Endothelial cell of hepatic sinusoid (primary cell): ENCODE measurements around the gene RBP2.

Source experiments
- in situ Hi-C: cut with HindIII; loops from 2 replicates; pipeline ENCODE4 v1.10.0; 2017; ENCODE audit warnings: low sequenced_read_pairs

RBP2 gene

DNA sequence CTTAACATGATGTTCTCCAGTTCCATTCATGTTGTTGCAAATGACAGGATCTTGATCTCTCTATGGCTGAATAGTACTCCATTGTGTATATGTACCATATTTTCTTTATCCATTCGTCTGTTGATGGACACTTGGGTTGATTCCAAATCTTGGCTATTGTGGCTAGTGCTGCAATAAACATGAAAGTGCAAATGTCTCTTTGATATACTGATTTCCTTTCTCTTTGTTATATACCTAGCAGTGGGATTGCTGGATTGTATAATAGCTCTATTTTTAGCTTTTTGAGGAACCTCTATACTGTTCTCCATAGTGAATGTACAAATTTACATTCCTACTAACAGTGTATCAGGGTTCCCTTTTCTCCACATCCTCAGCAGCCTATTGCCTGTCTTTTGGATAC lies 5.9 kb upstream of the RBP2 start:
- in situ Hi-C loops, result loop anchor here (5.0 kb wide), 1 partner anchor 50 kb away; no protein-coding TSS in a partner anchor

DNA sequence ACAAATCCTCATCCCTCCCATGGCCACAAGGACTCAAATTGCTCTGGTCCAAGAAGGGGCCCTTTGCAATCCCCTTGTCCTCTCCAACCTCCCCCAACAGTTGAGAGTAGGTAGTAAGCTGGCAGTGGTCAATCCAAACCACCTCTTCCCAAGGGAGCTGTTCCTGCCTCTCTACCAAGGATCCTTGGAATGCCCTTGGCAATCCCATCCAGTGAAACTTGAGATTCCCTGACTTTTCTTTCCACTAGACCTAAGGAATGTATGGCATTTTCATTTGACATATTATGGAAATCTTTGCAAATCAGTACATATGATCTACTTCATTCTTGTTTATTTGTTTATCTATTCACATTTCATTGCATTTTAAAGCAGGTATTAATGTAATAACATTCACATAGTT lies 4.8 kb upstream of the RBP2 start:
- in situ Hi-C loops, result loop anchor here (5.0 kb wide), 1 partner anchor 51 kb away; no protein-coding TSS in a partner anchor

DNA sequence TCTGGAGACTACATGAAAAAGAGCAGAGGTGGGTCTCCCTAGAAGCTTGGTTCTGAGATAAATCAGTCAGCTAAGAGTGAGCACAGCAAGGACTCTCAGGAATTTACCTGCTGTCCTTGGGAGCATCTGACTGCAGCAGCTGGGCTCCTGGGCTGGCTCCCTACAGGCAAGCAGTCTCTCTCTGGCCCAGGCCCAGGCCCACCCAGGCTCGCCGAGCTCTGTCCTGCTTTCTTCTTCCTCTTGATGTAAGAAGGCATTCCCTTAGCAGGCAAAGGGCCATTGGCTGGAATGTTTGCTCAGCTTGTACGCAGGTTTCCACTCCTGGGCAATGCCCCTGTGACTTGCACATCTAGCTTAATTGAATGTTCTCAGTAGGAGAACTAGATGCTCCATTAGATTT lies 4.3 kb upstream of the RBP2 start:
- in situ Hi-C loops, result loop anchor here (5.0 kb wide), 1 partner anchor 52 kb away; no protein-coding TSS in a partner anchor

DNA sequence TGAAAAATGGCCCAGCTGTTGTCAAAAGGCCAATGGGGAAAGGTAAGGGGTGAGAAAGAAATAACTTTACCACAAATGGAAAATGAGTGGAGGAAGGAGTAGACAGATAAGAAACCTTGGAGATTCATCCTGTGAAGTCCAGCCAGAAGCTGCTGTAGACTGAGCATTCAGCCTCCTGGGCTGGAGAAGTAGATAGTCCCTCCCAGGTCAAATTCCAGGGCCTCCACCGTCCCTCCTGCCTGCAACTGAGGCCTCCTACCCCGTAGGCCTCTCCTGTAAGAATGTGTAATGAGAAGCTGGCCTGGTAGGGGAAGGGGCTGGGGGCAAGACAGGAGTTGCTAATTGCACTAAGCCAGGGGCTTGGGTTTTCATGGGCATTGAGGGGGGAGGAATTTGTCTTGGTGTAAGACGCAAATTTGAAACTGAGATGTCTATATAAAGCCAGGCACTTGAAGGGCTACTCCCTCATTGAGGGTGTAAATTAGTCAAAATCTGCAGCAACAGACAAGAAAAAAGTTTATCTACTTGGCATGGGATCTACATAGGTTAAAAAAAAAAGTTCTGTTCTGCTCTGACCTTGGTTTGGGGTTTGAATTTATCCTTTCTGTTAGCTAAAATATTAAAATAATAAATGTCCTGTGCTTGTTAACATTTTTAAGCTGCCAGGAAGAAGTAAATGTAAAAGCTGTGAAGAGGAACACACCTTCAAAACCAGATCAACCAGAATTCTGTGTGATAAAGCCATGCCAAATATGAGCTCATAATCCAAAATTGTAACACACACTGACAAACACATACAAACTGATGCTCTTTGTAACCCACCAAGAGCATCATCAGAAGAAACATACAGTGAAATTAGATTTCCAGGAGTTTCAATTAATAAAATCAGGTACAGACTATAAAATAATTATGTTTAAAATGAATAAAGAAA lies 1.7 kb upstream of the RBP2 start:
- in situ Hi-C loops, result no loop called here

DNA sequence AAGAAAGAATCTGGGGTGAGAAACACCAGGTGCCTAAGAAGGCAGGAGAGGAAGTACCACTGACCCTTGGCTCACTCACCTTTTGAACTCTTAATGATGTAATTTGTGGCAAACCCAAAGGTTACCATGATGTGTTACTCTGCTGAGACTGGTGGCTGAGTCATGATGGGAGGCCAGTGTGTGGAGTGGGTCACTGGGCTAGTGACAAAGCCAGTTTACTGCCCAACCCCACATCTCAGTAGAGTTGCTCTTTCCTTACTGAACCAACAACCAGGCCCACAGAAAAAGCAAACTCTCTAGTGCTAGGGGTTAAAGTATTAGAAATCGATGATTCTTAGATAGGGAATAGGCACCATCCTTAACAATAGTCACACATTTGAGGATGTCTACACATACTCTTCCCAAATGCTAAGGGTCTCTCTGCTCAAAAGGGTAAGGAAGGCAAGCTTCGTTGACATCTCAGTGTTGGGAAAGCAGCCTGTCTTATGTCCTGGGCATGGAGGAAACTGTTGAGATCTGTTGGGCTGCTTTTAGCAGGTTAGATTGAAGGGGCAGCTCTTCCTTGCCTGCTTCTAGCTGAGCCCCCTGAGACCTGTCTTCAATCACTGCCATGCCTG lies 3.1 kb downstream of the RBP2 start:
- in situ Hi-C loops, result no loop called here

DNA sequence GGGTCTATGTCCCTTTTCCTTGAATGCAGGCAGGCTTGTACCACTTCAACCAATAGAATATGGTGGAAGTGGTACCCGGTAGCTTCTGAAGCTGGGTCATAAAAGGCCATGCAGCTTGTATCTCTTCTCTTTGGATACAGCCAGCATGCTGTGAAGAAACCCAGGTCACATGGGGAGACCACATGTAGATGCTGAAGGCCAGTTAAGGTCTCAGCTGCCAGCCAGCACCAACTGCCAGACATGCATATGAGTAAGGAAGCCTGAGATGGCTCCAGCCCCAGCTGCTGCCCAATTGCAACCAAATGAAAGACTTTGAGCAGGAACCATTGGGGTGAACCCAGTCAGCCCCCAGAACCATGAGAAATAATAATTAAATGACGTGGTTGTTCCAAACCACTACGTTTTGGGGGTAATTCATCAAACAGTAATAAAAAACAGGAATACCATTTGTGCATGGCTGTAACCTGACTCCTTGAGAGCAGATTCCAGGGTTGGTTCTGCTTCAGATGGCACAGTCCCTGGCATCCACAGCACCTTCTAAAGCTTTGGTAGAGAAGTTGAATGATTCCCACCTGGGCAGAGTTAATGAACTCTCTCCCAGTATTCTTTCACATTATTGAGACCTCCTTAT lies 3.8 kb downstream of the RBP2 start:
- in situ Hi-C loops, result no loop called here

DNA sequence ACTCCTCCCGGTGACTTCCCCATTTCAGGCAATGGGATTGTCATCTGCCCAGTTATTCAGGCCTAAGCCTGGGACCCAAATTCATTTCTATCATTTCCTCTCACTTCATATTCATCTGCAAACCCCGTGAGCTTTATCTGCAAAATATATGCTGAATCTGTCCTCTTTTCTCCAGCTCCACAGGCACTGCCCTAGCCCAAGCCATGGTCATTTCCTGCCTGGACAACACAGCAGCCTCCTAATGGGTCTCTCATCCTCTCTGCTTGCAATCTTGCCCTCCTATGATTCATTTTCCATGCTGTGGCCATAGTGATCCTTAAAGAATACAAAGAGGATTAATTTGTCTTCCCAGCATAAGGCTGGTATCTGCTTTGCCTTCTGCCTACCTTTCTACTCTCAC lies 6.1 kb downstream of the RBP2 start:
- in situ Hi-C loops, result no loop called here

DNA sequence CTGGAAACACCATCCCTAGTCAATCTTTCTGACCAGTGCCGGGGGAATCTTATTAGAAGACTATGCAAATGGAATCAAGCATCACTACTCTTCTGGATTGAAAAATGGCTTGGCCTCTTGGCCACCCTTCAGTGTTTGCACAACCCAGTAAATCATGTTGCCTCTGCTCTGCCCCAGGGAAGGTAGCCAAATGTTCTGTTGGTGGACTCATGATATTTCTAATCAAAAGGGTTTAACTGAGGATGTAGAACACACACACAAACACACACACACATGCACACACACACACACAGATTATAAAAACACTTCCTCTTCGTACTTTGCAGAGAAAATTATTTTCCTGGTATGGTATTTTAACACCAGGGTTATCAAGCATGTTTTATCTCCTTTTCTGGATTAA lies 7.9 kb downstream of the RBP2 start:
- in situ Hi-C loops, result no loop called here

DNA sequence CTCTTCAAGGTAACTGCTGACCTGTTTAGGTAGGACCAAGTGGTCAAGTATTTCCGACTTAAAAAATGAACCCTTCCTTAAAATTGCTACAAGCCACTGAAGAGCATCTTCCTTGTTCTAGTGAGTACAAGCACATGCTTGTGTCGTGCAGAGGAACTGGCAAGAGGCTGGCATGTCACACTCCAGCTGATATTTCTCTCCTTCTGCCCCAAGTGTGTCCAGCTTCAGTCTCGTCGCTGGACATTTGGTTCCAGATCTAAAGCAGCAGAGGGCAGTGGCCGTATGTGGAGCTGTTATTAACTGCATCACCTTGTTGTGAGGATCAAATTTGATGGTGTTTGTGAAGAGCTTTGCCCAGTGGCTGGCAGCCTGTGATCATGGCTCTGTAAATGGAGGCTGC lies 10.0 kb downstream of the RBP2 start:
- in situ Hi-C loops, result no loop called here

DNA sequence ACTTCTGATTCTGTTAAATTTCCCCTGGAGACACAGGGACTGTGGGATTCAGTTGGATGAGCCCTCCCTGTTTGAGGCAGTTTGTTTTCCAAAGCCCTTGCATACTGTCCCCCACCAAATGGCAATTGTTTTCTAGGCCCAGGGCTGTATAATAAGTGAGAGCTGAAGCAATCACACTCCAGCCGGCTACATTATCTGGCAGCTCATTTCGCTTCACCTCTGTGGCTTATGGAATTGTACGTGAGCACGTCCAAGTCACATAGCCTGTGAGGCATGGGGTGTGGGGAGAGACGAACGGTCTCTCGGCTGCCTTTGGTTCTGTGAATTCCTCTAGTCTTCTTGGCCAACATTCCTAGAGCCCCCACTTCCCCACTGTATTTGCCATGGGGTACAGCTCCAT lies 10.7 kb downstream of the RBP2 start:
- in situ Hi-C loops, result no loop called here

DNA sequence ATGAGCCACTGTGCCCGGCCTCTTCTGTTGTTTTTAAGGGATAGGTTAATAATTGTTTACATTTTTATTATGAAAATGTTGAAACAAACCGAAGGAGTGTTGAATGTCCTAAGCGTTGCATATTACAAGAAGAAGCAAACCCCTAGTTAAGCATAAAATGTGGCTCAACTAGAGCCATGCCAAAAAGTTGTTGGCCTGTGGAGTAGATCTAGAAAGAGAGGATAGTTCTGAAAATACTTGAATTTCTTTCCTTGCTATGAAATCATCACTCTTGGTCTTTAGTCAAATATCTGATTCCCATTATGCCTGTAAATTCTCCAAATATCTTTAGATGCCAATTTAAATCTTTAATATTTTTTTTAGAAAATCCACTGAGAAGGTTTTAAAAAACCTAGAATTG lies 12.8 kb downstream of the RBP2 start:
- in situ Hi-C loops, result no loop called here

DNA sequence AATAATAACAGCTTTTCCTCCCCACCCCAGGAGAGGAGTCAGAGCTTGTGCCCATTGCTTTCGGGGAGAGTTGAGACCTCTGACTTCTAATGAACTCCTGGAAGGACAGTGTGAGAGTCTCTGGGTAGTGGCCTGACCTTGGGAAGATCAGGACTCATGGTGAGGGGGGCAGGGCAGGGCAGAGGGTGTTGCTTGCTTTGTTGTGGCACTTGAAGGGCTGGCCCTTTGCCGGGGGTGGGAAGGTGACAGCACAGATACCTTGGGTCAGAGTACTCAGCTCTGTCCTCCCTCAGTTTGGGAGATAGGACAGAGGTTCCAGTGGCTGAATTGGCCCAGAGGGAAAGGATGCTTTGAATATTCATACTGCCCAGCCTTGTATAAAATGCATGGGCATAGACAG lies 15.8 kb downstream of the RBP2 start:
- in situ Hi-C loops, result no loop called here

DNA sequence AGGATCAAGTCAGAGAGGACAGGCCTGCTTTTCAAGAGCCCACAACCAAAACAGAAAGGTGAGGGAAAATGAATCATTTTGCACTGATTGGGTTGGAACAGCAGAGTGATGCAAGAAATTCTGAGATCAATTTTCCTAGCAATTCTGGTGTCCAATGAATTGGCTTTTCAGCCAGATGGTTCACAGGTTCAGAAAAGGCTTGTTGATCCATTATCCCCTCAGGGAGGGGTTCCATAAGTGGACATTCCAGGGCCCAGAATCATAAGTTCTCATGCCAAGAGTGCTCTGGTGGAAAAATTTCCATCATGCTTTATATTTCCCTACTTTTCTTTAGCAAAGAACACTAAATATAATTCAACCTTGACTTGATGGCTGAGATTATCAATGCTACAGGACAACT lies 16.2 kb downstream of the RBP2 start:
- in situ Hi-C loops, result no loop called here

DNA sequence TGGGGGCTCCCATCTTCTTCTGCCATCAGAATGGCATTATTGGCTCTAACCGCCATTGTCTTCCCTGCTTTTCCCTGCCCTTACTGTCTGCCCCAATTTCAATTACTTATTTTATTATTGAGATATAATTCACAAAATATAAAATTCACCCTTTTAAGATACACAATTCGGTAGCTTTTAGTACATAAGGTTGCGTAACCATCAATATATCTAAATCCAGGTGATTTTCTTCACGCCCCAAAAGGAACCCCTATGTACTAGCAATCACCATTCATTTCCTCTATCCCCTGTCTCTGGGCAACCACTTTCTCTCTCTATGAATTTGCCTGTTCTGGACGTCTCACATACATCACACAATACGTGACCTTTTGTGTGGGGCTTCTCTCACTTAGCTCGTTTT lies 18.0 kb downstream of the RBP2 start:
- in situ Hi-C loops, result no loop called here

DNA sequence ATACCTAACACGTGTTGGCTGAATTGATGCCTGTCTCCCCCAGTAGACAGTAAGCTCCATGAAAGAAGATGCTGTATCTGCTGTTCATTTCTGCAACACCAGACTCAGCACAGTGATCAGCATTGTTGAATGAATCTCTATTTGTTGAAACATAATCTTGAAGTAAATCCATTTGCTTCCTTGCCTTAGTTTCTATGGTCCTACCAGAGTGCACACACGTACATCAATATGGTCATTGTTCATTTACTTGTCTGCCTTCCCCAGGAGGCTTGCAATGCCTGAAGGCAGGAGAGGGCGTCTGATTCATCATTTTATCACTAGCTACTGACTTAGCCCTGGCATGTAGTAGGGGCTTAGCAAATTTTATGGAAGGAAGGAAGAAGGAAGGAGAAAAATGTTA lies 19.2 kb downstream of the RBP2 start:
- in situ Hi-C loops, result no loop called here

DNA sequence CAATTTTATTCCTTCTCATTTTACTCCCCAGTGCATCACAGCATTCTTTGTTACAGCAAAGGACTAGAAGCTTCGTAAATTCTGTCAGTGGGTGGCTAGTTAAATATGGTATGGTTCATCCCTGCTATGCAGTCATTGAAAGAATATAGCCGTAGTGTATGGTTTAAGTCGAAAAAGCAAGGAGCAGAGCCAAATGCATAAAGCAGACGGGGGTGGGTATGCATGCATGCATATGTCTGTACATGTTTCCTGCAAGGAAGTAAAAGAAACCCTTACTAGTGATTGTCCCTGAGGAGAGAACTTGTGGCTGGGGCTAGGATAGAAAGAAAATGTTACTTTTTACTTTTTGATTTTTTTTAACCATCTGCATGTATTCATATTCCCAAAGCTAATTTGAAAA lies 19.9 kb downstream of the RBP2 start:
- in situ Hi-C loops, result no loop called here

DNA sequence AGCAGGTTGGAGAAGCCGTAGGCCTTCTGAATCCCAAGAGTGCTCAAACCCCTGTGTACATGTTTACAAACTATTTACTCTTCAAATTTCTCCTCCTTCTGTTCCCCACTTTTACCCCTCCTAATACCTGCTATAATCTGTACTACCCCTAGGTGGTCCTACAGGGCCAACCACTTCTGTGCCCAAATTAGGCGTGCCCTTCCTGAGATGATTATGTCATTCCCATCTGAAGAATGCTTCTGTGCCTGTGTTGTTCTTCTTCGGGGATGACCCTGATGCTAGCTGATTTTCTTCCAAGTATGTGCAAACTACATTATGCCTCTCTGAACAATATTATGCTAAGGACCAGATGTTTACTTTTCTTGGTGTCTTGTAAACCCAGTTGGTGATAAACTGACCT lies 20.5 kb downstream of the RBP2 start:
- in situ Hi-C loops, result no loop called here

DNA sequence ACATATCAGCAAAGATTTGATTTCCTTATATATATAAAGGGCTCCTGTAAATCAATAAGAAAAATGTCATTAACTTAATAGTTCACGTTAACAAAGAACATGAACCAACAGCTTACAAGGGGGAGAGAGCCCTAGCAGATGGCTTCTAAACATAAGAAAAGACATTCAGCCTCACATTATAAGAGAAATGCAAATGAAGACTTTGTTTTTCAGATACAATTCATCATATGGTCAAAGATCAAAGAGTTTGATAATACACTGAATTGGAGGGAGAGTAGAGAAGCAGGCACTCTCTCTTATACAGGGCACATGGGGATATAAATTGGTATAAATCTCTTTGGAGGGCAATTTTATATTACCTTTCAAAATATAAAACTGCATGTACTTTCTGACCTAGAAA lies 21.1 kb downstream of the RBP2 start:
- in situ Hi-C loops, result no loop called here

DNA sequence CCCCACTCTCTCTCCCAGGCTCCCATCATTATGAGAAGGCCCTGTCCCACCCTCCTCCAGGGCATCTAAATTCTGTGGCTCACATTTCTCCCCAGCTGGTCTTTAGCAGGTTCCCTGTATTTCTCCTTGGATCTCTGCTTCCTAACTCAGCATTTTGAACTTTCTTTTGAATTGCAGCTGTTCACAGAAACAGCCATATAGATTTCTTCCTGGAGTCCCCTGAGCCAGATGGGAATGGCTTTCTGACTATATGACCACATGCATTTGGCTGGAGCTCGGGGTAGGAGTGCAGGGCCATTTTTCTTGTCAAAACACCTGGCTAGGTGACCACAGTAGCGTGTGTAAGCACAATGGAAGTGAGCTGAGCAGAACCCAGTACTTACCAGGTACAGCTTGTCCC lies 22.0 kb downstream of the RBP2 start:
- in situ Hi-C loops, result no loop called here

DNA sequence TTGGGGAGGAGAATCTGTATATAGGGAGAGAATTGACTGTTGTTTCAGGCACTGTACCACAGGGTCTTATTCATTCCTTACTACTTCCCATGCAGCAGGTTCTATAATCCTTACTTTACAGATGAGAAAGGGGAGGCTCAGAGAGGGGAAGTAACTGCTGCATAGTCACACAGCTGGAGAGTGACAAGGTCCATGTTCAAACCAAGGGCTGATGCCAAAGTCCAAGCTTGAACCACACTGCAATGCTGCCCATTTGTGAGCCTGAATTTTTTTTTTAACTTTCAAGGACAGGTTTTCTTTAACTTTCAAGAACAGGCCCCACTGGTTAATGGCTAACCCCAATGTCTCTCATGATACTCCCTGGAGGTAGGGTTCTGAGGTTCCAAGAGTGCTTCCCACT lies 26.2 kb downstream of the RBP2 start:
- in situ Hi-C loops, result no loop called here

DNA sequence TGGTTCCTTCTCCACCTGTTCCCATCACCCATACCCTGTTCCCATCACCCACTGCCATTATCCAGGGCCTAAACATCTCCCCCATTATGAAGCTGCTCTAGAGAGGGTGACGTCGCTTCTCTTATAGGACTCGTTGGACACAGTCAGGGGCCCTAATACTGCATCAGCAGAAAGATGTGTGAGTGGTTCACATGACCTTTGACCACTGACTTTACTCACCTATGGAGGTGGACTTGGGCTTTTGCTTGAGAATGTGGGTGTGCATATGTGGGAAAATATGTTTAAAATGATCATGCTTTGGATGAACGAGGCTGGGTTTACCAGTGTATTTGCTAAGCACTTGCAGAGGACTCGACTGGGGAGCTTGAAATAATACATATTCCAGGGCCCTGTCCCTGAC lies 26.8 kb downstream of the RBP2 start:
- in situ Hi-C loops, result no loop called here

DNA sequence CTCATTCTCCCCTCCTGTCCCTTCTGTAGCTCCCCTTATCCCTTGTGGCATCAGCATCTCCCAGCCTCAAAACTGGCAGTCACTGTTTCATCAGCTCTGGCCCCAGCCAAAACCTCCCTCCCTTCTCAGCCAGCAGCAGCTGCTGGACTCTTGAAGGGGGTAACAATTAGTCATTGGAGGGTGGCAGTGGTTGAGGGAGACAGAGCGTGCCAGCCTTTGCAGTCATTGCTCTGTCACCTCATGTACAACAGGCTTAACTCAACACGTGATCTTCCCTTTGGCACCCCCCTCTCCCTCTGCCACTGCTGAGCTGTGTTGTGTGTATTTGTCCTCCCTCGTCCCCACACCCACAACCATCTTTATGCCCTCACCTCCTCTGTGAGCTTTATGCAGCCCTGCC lies 28.2 kb downstream of the RBP2 start:
- in situ Hi-C loops, result no loop called here
